T-helper 1 cell treated with Interleukin-12 subunit alpha and Interleukin-12 subunit beta and Interleukin-4 antibody, amounts not matched to agents 30 ng/mL and 1 ng/mL, for 36 hours (primary cell): ENCODE measurements around the gene PRKCQ. TPM values are rescaled to one million over a fixed set of nuclear protein-coding genes. Genes with fewer than 3 reads are reported as not detected.

Experiments used
- intact Hi-C: fragments of 100-400 bp; cut with micrococcal nuclease; formaldehyde crosslinking; loops from one replicate; pipeline ENCODE4 v1.15.1; 2024
- total RNA-seq: library from RNA; stranded (reverse); gene quantifications from 2 replicates; pipeline ENCODE4 v1.2.3, GENCODE V29; 2022

Gene PRKCQ
- total RNA-seq, 1 donor from 2014 or later, result 71.5 TPM

DNA sequence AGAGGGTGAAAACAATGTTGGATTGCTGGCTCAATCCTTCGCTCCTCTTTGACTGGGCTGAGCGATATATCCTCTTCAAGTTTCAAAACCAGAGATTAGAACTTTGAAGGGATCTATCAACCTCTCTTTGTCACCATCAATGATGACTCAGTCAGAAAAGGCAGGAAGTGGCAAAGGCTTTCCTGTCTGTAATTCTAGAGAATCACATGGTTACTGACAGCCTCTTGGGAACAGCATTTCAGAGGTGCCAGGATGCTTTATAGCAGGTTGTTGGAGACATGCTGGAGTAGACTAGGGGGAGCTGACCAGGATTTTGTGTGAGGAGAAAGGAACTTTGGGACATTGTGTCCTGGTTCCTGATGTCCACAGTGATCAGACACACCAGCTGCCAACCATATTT lies 81.3 kb downstream of the PRKCQ start:
- intact Hi-C loops, result loop anchor here (1.0 to 10.0 kb wide), 4 partner anchors 9 to 684 kb away; partner anchors contain the start of genes GDI2 and PFKFB3

DNA sequence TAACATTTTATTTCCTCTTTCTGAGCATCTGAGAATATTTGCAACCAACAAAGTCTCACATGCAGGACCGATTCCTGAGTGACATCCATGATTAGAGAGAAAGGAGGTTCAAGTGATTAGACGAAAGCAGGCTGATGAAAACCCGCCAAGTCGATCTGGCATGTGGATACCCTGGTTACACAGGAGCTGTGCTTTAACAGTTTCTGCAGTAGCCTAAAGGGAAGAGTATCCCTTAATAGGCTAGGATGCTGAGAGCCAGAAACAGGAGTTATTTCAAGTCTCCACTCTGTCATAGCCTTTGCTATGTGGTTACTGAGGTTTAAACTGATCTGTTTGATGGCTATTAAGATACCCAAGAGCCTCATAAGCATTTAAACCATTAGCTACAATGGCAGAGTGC lies 82.5 kb downstream of the PRKCQ start:
- intact Hi-C loops, result loop anchor here (2.0 to 10.0 kb wide), 3 partner anchors 15 to 683 kb away; partner anchors contain the start of genes GDI2 and PFKFB3

DNA sequence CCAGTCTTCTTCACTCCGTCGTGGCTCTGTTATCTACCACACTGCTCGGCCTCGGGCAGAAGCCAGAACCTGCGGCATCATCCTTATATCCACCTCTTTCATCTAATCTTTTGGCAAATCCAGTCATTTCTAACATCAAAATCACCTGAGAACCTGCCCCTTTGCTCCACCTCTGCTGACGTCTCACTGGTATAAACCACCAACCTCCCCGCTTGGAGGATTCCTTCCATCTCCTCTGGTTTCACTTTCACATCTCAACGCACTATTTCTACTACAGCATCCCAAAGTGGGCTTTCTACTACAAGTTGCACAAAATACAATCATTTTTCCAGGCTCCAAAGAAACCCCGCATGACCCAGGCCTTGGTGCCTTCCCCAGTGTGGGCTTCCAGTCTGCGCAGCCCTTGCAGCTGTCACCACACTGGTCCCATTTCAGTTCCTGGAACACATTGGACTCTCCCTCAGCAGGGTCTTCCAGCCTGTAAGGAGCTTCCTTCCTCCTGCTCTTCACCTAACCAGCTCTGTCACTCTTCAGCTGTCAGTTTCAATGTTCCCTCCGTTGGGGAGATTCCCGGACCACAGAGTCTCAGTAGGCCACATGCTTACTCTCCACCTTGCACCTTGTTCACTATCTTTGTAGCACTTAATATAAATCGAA lies 85.0 kb downstream of the PRKCQ start:
- intact Hi-C loops, result loop anchor here (1.0 to 10.0 kb wide), 8 partner anchors 12 to 680 kb away; partner anchors contain the start of genes GDI2, PFKFB3 and PRKCQ

DNA sequence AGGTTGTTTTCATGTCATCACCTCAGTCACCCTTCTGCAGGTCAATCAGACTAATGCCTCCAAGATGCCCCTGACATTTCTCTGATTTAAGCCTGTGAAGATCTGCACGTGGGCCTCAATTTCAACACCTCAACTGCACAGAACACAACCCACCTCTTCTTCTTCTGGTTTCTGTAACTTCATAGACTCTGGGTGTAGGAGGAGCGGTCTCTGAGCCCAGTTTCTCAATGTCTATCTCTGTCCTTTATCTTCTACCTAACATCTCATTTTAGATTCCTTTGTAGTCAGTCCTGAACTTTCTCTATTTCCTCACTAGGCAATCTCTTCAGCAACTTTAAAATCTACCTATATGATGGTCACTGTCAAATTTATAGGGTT lies 85.6 kb downstream of the PRKCQ start:
- intact Hi-C loops, result loop anchor here (10.0 kb wide), 1 partner anchor 680 kb away; the partner anchor contains the start of gene GDI2

- intact Hi-C loops, result loop anchor here (2.0 to 10.0 kb wide), 2 partner anchors 13 to 679 kb away; partner anchors contain the start of gene GDI2
Measured at GRCh38 chr10:6493521-6494441, 86.3 kb downstream of the PRKCQ start.

GRCh38 chr10:6492896-6493295 lies 87.2 kb downstream of the PRKCQ start:
- intact Hi-C loops, result loop anchor here (2.0 to 10.0 kb wide), 2 partner anchors 14 to 678 kb away; partner anchors contain the start of gene GDI2

DNA sequence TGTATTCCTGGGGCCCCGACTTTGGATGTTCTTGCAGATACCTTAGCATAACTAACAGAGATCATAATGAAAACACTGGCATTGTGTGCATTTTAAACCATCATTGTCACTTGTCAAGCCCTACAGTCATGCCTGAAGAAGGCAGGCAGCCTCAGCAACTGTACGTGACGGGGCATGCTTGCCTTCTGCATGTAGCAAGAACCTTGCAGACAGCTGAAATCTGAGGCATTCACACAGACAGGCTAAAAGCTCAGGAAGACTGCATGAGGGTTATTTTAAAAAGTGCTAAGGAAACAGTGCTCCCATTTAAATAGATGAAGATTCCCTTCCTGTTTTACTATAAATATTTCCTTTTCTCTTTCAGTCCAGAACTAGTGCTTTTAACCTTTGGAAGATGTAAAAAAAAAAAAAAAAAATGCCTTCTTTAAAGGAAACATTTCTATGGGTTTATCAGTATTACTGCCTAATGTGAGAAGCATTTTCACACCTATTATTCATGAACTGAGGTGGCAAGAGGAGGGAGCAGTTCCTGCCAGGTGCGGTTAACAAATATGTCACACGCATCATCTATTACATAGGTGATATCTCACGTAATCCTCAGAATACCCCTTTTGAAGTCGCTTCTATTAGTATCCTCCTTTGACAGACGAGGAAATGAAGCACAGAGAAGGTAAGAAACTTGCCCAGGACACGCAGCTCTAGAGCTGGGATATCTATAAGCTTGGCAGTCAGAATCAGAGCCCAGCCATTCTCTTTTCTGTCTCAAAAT lies 88.1 kb downstream of the PRKCQ start:
- intact Hi-C loops, result loop anchor here (2.0 to 10.0 kb wide), 2 partner anchors 15 to 677 kb away; partner anchors contain the start of gene GDI2

- intact Hi-C loops, result loop anchor here (10.0 kb wide), 1 partner anchor 676 kb away; the partner anchor contains the start of gene GDI2
Measured at GRCh38 chr10:6490614-6491013, 89.5 kb downstream of the PRKCQ start.

GRCh38 chr10:6487920-6488319 lies 92.2 kb downstream of the PRKCQ start:
- intact Hi-C loops, result no loop called here

GRCh38 chr10:6486309-6486708 lies 93.8 kb downstream of the PRKCQ start:
- intact Hi-C loops, result no loop called here

- intact Hi-C loops, result loop anchor here (1.0 kb wide), 2 partner anchors 10 to 12 kb away; no protein-coding TSS in a partner anchor
Measured at GRCh38 chr10:6482737-6483357, 97.2 kb downstream of the PRKCQ start.

- intact Hi-C loops, result no loop called here
Measured at GRCh38 chr10:6478722-6479121, 101.4 kb downstream of the PRKCQ start.

GRCh38 chr10:6476989-6477388 lies 103.1 kb downstream of the PRKCQ start:
- intact Hi-C loops, result no loop called here

- intact Hi-C loops, result loop anchor here (1.0 kb wide), 2 partner anchors 20 to 68 kb away; no protein-coding TSS in a partner anchor
Measured at GRCh38 chr10:6474871-6475270, 105.2 kb downstream of the PRKCQ start.

- intact Hi-C loops, result loop anchor here (1.0 to 2.0 kb wide), 11 partner anchors 9 to 192 kb away; no protein-coding TSS in a partner anchor
Measured at GRCh38 chr10:6473901-6474370, 106.1 kb downstream of the PRKCQ start.

DNA sequence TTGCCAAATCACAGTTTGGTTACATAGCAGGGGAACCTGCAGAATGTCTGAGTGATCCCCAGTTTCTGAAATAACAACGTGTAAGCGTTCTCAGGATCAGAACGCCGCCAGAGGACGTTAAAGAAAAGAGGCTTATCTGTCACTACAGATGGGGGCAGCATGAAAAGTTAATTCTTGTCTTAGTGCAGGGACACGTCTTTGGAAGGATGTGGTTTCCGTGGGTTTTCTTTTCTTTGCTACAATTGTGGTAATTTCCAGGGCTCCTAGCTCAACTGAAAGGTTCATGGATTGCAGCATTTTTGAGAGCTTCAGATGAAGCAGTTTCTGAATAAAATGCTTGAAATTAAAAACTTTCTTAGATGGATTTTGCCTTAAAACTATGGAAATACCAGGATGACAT lies 106.6 kb downstream of the PRKCQ start:
- intact Hi-C loops, result loop anchor here (1.0 to 2.0 kb wide), 9 partner anchors 10 to 193 kb away; no protein-coding TSS in a partner anchor

GRCh38 chr10:6472710-6473005 lies 107.4 kb downstream of the PRKCQ start:
- intact Hi-C loops, result loop anchor here (1.0 to 2.0 kb wide), 9 partner anchors 11 to 194 kb away; no protein-coding TSS in a partner anchor

GRCh38 chr10:6470894-6471618 lies 109.0 kb downstream of the PRKCQ start:
- intact Hi-C loops, result no loop called here

- intact Hi-C loops, result no loop called here
Measured at GRCh38 chr10:6469661-6470060, 110.4 kb downstream of the PRKCQ start.
